Ishikawa (cell line): ENCODE results near the gene DCLK1.

ENCODE experiments used
- MAX ChIP-seq: IDR thresholded peaks from 2 replicates; pipeline ENCODE4 v1.6.1; 2012
- RAD21 ChIP-seq: IDR thresholded peaks from 2 replicates; pipeline ENCODE4 v1.6.1; 2012; ENCODE audit warnings: low read depth
- TAF1 ChIP-seq: IDR thresholded peaks from 2 replicates; pipeline ENCODE4 v1.6.1; 2012; ENCODE audit warnings: low read depth, mild to moderate bottlenecking
- TEAD4 ChIP-seq: IDR thresholded peaks from 2 replicates; pipeline ENCODE4 v1.6.1; 2012
- YY1 ChIP-seq: IDR thresholded peaks from 2 replicates; pipeline ENCODE4 v1.6.1; 2012; ENCODE audit warnings: low read depth
- TF ChIP-seq, protein P1 (sequence below): IDR thresholded peaks from 2 replicates; pipeline ENCODE4 v1.6.1; 2012

- TF ChIP-seq RAD21 (no peak), TEAD4 (no peak), MAX (no peak), TAF1 (no peak), YY1 (no peak)
- TF ChIP-seq, protein P1, sequence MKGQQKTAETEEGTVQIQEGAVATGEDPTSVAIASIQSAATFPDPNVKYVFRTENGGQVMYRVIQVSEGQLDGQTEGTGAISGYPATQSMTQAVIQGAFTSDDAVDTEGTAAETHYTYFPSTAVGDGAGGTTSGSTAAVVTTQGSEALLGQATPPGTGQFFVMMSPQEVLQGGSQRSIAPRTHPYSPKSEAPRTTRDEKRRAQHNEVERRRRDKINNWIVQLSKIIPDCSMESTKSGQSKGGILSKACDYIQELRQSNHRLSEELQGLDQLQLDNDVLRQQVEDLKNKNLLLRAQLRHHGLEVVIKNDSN = no peak
Measured at GRCh38 chr13:35914662-35915061, 216.5 kb downstream of the DCLK1 start.
